Esophagus squamous epithelium (tissue), 4 donors: ENCODE measurements around the gene CRLF1.

Source experiments
- CTCF ChIP-seq, 6 experiments: fragments of 450-650 bp in 4 of 6; fragments of 200-600 bp in 2 of 6; sonication (generic) in 2 of 6; IDR thresholded peaks; one replicate each; pipeline ENCODE4 v1.5.1; 2016 to 2019; ENCODE audit warnings: antibody characterized with exemption in 6 of 6, mild to moderate bottlenecking in 4 of 6, moderate library complexity in 4 of 6
- POLR2A ChIP-seq, 4 donors: fragments of 450-650 bp; IDR thresholded peaks; one replicate each; pipeline ENCODE4 v1.6.1; 2017; ENCODE audit warnings: antibody characterized with exemption in 4 of 4, mild to moderate bottlenecking in 4 of 4, moderate library complexity in 3 of 4

- TF ChIP-seq CTCF (IDR thresholded peaks at IDR 0.05) (no peak), POLR2A (IDR thresholded peaks at IDR 0.05) (no peak)
Observed at GRCh38 chr19:18646535-18647370, 40.2 kb upstream of the CRLF1 start.
